ENCODE data around the gene METTL15.

The METTL15 gene

DNA sequence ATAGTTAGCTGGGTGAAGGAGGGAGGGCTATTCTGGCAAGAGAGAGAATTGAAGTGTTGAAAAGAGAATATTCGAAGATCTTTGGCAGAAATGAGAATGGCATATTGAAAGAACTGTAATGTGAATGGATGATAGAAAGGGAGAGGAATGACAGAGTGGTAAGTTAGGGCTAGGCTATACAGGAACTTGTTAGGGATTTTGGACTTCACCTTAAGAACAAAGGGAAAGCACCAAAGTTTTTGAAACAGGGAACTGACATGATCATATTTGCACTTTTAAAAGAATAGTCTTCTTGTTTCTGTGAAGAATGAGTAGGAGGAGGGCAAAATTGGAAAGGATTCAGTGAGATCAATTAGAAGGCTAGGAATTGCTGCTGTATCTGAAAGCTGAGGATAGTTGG lies 119.3 kb downstream of the METTL15 start:
- no peak for TF ChIP-seq ZNF565 (CRISPR knock-in tag; conservative IDR thresholded peaks at IDR 0.05; ENCODE audit: low read depth)
- no peak for TF ChIP-seq RARB (CRISPR knock-in tag; IDR thresholded peaks at IDR 0.05)
- no peak for TF ChIP-seq CSRNP3 (CRISPR knock-in tag; IDR thresholded peaks at IDR 0.05)
- no peak for TF ChIP-seq ZNF8 (CRISPR knock-in tag; IDR thresholded peaks at IDR 0.05)
- TF ChIP-seq, protein P1, sequence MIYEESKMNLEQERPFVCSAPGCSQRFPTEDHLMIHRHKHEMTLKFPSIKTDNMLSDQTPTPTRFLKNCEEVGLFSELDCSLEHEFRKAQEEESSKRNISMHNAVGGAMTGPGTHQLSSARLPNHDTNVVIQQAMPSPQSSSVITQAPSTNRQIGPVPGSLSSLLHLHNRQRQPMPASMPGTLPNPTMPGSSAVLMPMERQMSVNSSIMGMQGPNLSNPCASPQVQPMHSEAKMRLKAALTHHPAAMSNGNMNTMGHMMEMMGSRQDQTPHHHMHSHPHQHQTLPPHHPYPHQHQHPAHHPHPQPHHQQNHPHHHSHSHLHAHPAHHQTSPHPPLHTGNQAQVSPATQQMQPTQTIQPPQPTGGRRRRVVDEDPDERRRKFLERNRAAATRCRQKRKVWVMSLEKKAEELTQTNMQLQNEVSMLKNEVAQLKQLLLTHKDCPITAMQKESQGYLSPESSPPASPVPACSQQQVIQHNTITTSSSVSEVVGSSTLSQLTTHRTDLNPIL (CRISPR knock-in tag; IDR thresholded peaks at IDR 0.05; ENCODE audit: low read depth): no peak
- TF ChIP-seq PATZ1 (CRISPR knock-in tag; IDR thresholded peaks at IDR 0.05; ENCODE audit: borderline replicate concordance): no peak
- no peak for TF ChIP-seq CSDC2 (CRISPR knock-in tag; IDR thresholded peaks at IDR 0.05)
- no peak for TF ChIP-seq ZNF70 (CRISPR knock-in tag; IDR thresholded peaks at IDR 0.05)
- TF ChIP-seq OSR1 (CRISPR knock-in tag; IDR thresholded peaks at IDR 0.05): no peak
- TF ChIP-seq TCF4 (CRISPR knock-in tag; IDR thresholded peaks at IDR 0.05; ENCODE audit: borderline replicate concordance): no peak
- TF ChIP-seq ZFP30 (CRISPR knock-in tag; IDR thresholded peaks at IDR 0.05): no peak
- ATAC-seq: no peak

DNA sequence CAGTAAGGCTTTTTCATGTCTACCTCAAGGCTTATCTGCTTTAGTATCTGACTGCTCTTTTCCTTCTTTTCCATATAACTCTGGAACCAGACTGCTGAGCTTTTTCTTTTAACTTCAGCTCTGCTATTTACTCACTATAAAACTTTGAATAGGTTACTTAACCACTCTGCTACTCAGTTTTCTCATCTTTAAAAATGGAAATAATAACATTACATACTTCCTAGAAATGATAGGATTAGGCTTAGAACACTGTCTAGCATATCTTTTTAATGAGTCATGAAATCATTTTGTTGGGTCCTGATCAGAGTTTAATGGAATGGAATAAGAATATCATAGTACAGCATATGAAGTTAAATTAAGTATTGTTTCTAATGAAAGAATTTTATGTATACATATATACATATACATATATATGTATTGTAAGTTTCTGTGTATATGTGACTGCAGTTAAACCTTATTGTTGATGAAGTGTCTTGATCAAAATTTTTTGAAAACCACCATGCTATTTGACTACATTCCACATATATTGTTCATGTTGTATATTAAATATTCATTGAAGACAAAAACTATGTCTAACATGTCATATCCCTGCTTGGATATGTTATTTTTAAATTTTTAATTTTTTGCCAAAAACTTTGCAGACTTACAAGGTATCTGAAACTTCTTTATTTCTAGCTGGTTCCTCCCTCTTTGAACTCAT lies 120.2 kb downstream of the METTL15 start:
- TF ChIP-seq OSR1 (CRISPR knock-in tag; IDR thresholded peaks at IDR 0.05): no peak
- no peak for TF ChIP-seq ESRRG (CRISPR knock-in tag; IDR thresholded peaks at IDR 0.05)
- no peak for TF ChIP-seq ZFP3 (CRISPR knock-in tag; IDR thresholded peaks at IDR 0.05)
- peak; percentile 60 for TF ChIP-seq ISL1 (CRISPR knock-in tag; IDR thresholded peaks at IDR 0.05)
- ATAC-seq: peak; percentile 71

- TF ChIP-seq OSR1 (CRISPR knock-in tag; IDR thresholded peaks at IDR 0.05): no peak
- TF ChIP-seq ZFP3 (CRISPR knock-in tag; IDR thresholded peaks at IDR 0.05): no peak
- no peak for TF ChIP-seq ARNTL (CRISPR knock-in tag; IDR thresholded peaks at IDR 0.05; ENCODE audit: borderline replicate concordance, low read depth)
- TF ChIP-seq ZFP30 (CRISPR knock-in tag; IDR thresholded peaks at IDR 0.05): no peak
- TF ChIP-seq, protein P1 (CRISPR knock-in tag; IDR thresholded peaks at IDR 0.05; ENCODE audit: low read depth): no peak
- no peak for TF ChIP-seq TCF4 (CRISPR knock-in tag; IDR thresholded peaks at IDR 0.05; ENCODE audit: borderline replicate concordance)
- TF ChIP-seq CSRNP3 (CRISPR knock-in tag; IDR thresholded peaks at IDR 0.05): no peak
- TF ChIP-seq ISL1 (CRISPR knock-in tag; IDR thresholded peaks at IDR 0.05): no peak
- TF ChIP-seq PATZ1 (CRISPR knock-in tag; IDR thresholded peaks at IDR 0.05; ENCODE audit: borderline replicate concordance): no peak
- TF ChIP-seq ZNF565 (CRISPR knock-in tag; conservative IDR thresholded peaks at IDR 0.05; ENCODE audit: low read depth): no peak
- TF ChIP-seq RARB (CRISPR knock-in tag; IDR thresholded peaks at IDR 0.05): no peak
- no peak for TF ChIP-seq TOX (CRISPR knock-in tag; IDR thresholded peaks at IDR 0.05; ENCODE audit: borderline replicate concordance)
- TF ChIP-seq, protein P2, sequence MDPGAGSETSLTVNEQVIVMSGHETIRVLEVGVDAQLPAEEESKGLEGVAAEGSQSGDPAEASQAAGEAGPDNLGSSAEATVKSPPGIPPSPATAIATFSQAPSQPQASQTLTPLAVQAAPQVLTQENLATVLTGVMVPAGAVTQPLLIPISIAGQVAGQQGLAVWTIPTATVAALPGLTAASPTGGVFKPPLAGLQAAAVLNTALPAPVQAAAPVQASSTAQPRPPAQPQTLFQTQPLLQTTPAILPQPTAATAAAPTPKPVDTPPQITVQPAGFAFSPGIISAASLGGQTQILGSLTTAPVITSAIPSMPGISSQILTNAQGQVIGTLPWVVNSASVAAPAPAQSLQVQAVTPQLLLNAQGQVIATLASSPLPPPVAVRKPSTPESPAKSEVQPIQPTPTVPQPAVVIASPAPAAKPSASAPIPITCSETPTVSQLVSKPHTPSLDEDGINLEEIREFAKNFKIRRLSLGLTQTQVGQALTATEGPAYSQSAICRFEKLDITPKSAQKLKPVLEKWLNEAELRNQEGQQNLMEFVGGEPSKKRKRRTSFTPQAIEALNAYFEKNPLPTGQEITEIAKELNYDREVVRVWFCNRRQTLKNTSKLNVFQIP (CRISPR knock-in tag; IDR thresholded peaks at IDR 0.05; ENCODE audit: borderline replicate concordance, low read depth): no peak
- no peak for TF ChIP-seq PPARA (CRISPR knock-in tag; IDR thresholded peaks at IDR 0.05; ENCODE audit: borderline replicate concordance)
- no peak for TF ChIP-seq ZNF70 (CRISPR knock-in tag; IDR thresholded peaks at IDR 0.05)
- no peak for TF ChIP-seq GLIS3 (CRISPR knock-in tag; IDR thresholded peaks at IDR 0.05)
- no peak for TF ChIP-seq ESRRG (CRISPR knock-in tag; IDR thresholded peaks at IDR 0.05)
- no peak for TF ChIP-seq SNAI2 (CRISPR knock-in tag; IDR thresholded peaks at IDR 0.05)
- no peak for TF ChIP-seq ZNF8 (CRISPR knock-in tag; IDR thresholded peaks at IDR 0.05)
- no peak for TF ChIP-seq CSDC2 (CRISPR knock-in tag; IDR thresholded peaks at IDR 0.05)
- no peak for ATAC-seq
Observed at GRCh38 chr11:28231475-28231874, 123.3 kb downstream of the METTL15 start.

All from SK-N-SH treated with all-trans-retinoic acid at 6 μM for 48 hours (cell line).